ENCODE results near the gene APOC4.

Gene APOC4

GRCh38 chr19:44992336-44993163 lies 50.5 kb downstream of the APOC4 start:
- in situ Hi-C loops (cut with HindIII; ENCODE audit: low sequenced_read_pairs), result no loop called here

DNA sequence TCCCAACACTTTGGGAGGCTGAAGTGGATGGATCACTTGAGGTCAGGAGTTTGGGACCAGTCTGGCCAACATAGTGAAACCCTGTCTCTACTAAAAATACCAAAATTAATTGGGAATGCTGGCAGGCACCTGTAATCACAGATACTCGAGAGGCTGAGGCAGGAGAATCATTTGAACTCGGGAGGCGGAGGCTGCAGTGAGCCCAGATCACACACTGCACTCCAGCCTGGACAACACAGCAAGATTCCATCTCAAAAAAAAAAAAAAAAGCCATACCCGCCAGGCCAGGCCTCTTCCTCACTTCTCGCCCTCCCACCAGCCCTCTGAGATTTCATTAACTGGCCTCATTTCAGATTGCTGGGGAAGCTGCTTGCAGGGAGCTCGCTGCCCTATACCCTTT lies 51.5 kb downstream of the APOC4 start:
- in situ Hi-C loops (cut with HindIII; ENCODE audit: low sequenced_read_pairs), result no loop called here

GRCh38 chr19:44993926-44994537 lies 52.0 kb downstream of the APOC4 start:
- in situ Hi-C loops (cut with HindIII; ENCODE audit: low sequenced_read_pairs), result no loop called here

Measured in DLD1 (cell line).